GM19324 (cell line): ENCODE results near the gene ZNF467.

ENCODE experiments used
- ATAC-seq: cut with Tn5 transposase; IDR thresholded peaks from one replicate; pipeline ENCODE4 v1.9.1; 2021; ENCODE audit warnings: mild to moderate bottlenecking, moderate library complexity; ENCODE audit not compliant: unreplicated experiment, low FRiP score

Gene ZNF467

GRCh38 chr7:149788300-149788851 is 15.0 kb upstream of the ZNF467 start:
- no peak for ATAC-seq

GRCh38 chr7:149787428-149788299 is 14.3 kb upstream of the ZNF467 start:
- no peak for ATAC-seq

GRCh38 chr7:149785983-149786382 is 12.6 kb upstream of the ZNF467 start:
- no peak for ATAC-seq

- no peak for ATAC-seq
These were observed 12.0 kb upstream of the ZNF467 start for GRCh38 chr7:149785402-149785801.

- ATAC-seq, result no peak
These were observed 10.8 kb upstream of the ZNF467 start for GRCh38 chr7:149784251-149784608.

GRCh38 chr7:149783386-149784250 is 10.2 kb upstream of the ZNF467 start:
- ATAC-seq, result no peak

GRCh38 chr7:149782682-149783345 is 9.4 kb upstream of the ZNF467 start:
- ATAC-seq, result no peak

- ATAC-seq, result no peak
These were observed 8.5 kb upstream of the ZNF467 start for GRCh38 chr7:149781921-149782320.

- no peak for ATAC-seq
These were observed 7.4 kb upstream of the ZNF467 start for GRCh38 chr7:149780636-149781419.

- no peak for ATAC-seq
These were observed 6.7 kb upstream of the ZNF467 start for GRCh38 chr7:149780056-149780455.

GRCh38 chr7:149779502-149779805 is 6.1 kb upstream of the ZNF467 start:
- ATAC-seq, result no peak

GRCh38 chr7:149778696-149779501 is 5.5 kb upstream of the ZNF467 start:
- ATAC-seq, result no peak

- ATAC-seq, result no peak
These were observed 4.9 kb upstream of the ZNF467 start for GRCh38 chr7:149778327-149778637.

GRCh38 chr7:149777551-149778326 is 4.4 kb upstream of the ZNF467 start:
- no peak for ATAC-seq

- no peak for ATAC-seq
These were observed 3.5 kb upstream of the ZNF467 start for GRCh38 chr7:149776848-149777407.

- ATAC-seq, result no peak
These were observed 2.9 kb upstream of the ZNF467 start for GRCh38 chr7:149776289-149776688.

- ATAC-seq, result no peak
These were observed 1.8 kb upstream of the ZNF467 start for GRCh38 chr7:149775176-149775556.
